GM18867 (cell line): ENCODE measurements around the gene MSTO1.
"Not testable (repeated sequence)": the region's sequence is repeated elsewhere in the genome, so short reads cannot be mapped to it uniquely, and the experiment has no call there.

ENCODE experiments used
- ATAC-seq: cut with Tn5 transposase; IDR thresholded peaks from one replicate; pipeline ENCODE4 v1.9.1; 2021; ENCODE audit warnings: mild to moderate bottlenecking, moderate library complexity; ENCODE audit not compliant: unreplicated experiment

MSTO1 gene

DNA sequence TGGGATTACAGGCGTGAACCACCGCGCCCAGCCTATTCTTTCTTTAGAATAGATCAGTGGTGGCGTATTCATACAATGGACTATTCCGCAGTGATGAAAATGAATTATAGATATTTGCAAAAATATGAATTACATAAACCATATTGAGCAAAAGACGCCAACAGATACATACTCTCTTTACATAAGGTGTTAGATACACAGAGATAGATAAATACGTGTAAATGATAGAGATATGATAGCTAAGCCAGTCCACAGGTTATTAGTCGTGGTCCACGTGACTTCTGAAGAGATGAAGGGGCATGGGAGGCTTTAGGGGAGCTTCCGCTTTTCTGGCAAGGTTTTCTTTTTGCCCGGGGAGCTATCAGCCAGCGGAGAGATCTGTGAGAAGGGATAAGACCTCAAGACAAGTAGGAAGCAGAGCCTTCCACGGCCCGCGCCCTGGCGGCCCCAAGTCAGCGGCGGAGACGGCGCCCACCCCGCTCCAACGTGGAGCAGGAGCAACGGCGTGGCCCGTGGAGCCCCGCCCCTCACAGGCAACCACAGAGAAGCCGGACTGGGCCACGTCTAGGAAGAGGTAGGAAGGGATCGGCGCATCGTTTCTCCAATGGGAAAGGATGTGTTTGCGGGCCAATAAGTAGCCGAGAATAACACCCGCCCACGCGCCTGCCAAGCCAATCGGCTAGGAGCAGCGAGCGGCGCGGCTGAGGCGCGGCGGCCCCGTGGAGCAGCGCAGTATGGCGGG is at the start of gene MSTO1:
Gene MSTO1, plus strand, starts transcription at position 704 of the 742 bp plus-strand sequence. Its CDS starts 31 bp downstream, at position 735.
- ATAC-seq: peak; percentile 90

DNA sequence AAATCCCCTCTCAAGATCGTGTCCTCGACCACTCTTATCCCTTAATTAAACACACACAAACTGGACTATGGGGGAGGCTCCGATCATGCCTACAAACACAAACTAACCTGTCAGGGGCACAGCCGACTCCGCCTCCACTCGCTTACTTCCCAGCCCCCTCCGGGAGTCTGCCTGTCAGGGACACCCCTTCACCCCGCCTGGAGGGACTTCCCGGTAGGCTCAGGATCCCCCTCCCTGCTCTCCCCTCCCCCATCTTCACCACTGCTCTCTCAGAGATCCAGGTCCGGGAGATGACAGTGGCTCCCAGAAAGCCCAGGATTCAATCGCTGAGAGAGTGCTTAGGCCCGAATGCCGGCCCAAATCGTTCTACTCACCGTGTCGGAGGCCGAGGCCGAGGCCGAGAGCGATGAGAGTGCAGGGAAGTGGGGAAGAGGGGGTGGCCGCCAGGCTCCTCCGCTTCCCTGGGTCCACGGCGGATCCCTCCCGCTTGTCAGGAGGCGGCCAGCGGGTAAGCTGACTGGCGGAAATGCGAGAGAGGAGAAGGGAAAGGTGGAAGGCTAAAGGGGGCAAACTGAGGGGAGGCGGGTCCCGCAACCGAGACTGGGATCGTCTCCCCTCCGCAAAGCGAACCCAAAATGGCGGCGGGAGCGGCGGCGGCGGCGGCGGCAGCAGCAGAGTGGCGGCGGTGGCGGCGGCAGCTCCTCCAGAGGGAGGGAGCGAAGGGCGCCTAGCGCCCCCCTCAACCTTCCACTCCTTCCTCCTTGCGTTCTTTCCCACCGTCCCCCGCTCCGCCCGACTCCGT is 48.0 kb upstream of the MSTO1 start:
- ATAC-seq: peak; percentile 24

DNA sequence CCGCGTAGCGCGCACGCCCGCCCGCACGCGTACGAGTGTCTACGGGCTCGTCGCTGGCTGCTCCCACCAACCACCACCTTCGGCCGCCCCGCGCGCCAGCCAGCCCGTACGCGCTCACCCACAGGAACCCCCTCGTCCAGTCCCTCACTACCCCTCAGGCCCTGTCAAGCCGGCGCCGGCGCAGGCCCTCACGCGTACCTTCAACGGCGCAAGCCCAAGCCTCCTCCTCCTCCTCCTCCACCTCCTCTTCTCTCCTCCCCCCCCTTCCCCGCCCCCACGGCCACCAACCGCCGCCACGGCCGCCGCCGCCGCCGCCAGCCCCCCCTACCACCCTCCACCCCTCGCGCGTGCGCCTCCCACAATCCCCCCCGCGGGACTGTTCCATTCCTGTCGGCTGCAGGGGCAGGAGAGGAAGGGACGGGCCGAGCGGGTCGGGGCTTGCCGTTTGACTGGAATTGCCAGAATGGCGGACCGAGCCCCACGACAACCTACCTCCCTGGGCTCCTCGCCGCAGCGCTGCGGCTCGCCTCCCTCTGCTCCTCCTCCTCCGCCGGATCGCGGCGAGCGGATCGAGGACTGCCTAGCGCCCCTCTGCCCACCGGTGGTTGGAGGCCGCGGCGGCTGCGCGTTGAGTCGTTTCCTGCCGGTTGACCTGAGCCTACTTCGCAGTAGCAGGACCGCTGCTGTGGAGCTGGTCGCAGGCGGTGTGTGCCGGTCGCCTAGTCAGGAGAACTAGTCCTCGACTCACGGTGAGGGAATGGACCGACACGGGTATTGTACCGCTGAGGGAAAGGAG is 47.2 kb upstream of the MSTO1 start, which contains the start of gene ASH1L:
Gene ASH1L, minus strand, starts transcription at position 223 of the 796 bp plus-strand sequence. CDS start 41,284 bp downstream, outside the sequence.
- peak; percentile 73 for ATAC-seq

DNA sequence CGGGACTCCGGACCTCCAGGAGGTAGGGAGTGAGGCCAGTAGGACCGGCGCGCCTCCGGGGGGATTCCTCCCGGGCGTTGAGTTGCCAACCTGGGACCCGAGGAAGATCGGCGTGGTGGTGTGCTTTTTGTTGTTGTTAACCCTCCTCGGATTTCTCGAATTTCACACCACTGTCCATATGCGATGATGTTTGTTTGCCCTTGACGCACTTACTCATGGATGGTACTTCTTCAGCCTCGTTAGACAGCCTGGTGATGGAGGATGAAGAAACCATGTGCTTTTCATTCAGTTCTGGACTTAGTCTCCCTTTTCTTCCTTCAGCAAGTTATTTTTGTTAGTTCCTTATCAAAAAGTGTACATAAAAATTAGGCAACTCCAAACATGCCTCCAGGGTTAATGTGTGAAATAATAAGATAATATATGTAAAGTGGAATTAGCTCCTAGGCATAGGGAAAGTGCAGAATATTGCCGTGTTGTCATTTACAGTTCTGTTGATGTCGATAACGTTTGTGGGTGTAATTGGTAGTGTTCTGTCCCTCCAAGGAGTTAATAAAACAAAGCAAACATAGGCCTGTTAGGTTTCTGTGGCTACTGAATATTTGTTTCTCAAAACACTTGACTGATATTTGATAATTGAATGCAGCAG is 46.5 kb upstream of the MSTO1 start:
- ATAC-seq: peak; percentile 2

DNA sequence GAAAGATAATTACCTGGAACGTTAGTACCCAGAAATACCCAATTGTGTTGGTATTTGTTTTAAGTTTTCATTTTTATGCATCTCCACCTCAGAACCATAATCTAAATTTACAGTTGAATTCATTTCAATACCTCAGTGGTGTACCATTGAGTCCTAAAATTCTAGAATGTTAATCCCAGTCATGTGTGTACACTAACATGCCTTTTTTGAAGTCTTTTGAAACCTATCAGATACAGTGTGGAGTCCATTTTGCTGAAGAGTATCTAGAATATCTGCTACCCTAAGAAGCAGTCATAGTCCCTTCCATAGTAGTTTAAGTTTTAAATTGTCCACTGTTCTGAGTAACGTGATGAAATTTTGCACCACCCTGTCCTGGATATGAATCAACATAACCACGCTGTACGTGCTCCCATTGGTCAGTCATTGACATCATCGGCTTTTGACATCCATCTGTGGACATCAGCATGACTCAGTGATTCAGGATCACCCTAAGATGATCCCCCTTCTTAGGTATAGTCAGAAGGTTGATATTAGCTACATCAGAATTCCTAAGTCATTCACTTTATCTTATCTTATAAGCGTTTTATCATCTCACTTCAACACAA is 39.9 kb upstream of the MSTO1 start:
- ATAC-seq: no peak

DNA sequence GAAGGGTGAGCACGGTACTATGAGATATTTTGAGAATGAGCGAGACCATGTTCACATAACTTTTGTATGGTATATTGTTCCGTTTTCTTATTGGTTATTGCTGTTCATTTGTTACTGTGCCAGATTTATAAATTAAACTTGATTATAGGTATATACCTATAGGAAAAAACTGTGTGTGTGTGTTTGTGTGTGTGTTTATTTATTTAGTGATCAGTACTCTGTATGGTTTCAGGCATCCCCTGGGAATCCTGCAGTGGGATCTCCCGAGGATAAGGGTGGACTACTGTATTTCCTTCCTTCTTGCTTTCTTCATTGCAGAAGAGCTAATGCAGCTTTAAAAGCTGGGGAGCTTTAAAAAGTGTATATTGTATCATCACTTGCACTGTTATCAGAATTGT is 39.4 kb upstream of the MSTO1 start:
- no peak for ATAC-seq

DNA sequence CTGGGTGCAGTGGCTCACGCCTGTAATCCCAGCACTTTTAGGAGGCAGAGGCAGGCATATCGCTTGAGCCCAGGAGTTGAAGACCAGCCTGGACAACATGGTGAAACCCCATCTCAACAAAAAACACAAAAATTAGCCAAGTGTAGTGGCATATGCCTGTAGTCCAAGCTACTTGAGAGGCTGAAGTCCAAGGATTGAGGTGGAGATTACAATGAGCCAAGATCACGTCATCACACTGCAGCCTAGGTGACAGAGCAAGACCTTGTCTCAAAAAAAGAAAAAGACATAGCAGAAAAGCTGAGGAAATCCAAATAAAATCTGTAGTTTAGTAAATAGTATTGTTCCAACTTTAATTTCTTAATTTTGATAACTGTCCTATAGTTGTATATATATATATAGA is 35.9 kb upstream of the MSTO1 start:
- no peak for ATAC-seq

DNA sequence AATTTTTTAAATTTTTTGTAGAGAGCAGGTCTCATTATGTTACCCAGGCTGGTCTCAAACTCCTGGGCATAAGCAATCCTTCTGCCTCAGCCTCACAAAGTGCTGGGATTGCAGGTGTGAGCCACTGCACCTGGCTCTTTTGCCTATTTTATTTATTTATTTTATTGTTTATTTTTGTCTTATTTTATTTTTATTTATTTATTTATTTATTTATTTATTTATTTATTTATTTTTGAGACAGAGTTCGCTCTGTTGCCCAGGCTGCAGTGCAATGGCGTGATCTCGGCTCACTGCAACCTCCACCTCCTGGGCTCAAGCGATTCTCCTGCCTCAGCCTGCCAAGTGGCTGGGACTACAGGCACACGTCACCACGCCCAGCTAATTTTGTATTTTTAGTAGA is 34.4 kb upstream of the MSTO1 start:
- ATAC-seq: not testable (repeated sequence)

DNA sequence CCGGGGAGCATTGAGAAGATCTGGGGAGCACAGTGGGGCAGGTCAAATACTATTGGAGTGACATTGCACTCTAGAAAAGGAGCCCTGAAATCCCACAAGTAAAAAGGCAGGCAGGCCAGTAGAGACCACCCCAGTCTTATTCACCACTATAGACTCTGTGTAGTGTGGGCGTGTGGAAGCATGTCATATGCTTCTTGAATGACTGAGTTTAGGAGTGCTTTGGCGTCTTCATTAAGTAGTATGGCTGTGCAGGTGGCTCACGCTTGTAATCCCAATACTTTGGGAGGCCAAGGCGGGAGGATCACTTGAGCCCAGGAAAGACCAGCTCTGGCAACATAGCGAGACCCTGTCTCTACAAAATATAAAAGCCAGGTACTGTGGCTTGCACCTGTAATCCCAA is 26.2 kb upstream of the MSTO1 start:
- ATAC-seq: not testable (repeated sequence)

DNA sequence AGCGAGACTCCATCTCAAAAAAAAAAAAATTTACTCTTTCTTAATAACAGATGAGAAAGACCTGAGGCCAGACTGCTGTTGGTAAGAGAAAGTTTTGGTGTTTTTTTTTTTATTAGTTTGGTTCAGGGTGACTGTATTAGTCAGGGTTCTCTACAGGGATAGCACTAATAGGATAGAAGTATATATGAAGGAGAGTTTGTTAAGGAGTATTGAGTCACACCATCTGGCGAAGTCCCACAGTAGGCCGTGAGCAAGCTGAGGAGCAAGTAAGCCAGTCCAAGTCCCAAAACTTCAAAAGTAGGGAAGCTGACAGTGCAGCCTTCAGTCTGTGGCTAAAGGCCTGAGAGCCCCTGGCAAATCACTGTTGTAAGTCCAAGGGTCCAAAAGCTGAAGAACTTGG is 20.7 kb upstream of the MSTO1 start:
- not testable (repeated sequence) for ATAC-seq

DNA sequence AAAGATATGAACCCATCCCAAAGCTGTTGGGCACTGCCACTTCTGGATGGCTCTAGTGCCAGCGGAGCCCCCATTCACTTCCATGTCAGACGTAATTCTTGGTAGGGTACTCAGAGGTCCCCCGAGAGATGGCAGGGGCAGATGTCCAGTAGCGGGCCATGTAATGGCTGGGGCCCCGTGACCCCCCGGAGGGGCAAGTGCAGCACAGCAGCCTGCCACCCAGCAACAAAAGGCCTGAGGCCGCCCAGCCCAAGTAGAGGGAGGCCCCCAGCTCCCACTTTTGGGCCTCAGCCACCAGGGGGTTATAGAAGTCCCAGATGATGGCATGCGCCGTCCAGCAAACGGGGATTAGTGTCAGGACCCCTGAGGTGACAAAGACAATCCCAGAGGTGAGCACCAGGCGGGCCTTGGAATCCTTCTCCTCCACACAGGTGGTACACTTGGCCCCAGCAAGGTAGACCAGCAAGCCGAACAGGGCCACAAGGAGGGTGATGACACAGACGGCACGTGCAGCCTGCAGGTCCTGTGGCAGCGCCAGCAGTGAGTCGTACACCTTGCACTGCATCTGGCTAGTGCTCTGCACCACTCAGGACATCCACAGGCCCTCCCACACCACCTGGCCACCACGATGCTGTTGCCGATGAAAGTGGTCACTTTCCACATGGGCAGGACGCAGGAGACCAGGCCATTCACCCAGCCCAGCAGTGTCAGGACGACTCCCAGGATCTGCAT is 19.3 kb upstream of the MSTO1 start:
- ATAC-seq: not testable (repeated sequence)

DNA sequence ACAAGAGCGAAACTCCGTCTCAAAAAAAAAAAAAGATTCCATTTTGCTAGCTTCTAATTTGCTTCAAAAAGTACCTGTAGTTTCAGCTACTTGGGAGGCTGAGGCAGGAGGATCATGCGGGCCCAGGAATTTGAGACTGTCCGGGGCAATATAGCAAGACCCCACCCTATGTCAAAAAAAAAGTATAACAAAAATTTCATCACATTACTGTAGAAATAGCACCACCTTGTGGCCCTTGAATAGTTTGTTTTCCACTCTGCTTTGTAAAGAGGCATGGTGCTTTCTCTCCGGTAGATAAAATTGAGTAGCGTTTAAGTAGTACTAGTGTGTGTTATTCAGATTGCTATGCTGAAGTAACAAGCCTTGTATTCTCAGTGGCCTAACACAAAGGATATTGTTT is 18.2 kb upstream of the MSTO1 start:
- ATAC-seq: no peak

DNA sequence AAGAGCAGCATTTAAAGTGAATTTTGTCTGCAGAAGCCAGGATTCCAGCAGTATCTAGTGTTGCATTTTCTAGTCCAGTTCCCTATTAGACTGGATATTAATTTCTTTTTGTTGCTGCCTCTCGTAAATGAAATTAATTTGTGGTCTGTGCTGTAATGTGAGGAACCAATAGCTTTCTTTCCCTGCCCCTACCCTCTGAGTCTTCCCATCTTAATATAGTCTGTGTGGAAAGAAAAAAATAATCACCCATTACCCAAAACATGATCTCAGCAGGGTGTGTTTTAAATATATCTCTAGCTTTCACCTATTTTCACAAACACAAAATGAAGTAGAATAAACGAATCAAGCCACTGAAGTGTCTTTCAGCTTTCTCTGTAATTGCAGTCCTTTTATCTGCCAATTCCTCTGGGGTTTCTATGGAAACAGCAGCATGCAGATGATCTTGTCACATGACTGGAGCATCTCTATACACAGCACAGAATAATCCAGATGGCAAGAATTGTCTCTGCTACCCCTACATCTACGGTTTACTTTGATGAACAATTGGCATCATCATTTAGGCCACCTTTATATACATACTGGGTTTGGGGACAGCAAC is 14.0 kb upstream of the MSTO1 start:
- ATAC-seq: not testable (repeated sequence)

DNA sequence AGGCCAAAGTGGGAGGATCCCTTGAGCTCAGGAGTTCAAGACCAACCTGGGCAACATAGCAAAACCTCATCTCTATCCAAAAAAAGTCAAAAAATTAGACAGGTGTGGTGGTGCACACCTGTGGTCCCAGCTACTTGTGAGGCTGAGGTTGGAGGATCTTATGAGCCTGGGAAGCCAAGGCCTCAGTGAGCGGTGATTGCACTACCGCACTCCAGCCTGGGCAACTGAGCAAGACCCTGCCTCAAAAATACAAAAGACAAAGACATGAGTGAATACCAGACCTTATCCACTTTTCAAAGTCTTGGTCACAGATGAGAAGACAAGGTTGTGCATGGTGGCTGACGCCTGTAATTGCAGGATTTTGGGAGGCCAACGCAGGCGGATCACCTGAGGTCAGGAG is 13.2 kb upstream of the MSTO1 start:
- no peak for ATAC-seq

DNA sequence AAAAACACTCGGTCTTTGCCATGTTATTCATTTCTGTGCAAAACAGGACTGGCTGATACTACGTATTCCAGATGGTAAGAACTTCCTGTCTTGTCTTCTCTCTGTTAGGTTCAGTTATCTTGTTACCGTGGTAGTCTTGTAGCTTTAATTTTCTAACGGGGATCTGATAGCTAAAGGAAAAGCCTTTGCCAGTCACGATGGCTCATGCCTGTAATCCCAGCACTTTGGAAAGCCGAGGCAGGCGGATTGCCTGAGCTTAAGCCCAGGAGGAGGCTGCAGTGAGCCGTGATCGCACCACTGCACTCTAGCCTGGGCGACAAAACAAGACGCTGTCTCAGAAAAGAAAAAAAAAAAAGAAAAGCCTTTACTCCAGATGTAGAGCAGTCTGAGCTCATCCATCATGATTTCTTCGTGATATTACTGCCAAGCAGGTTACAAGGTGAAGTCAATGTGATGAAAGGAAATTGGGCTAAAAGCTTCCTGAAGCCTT is 11.1 kb upstream of the MSTO1 start:
- no peak for ATAC-seq

DNA sequence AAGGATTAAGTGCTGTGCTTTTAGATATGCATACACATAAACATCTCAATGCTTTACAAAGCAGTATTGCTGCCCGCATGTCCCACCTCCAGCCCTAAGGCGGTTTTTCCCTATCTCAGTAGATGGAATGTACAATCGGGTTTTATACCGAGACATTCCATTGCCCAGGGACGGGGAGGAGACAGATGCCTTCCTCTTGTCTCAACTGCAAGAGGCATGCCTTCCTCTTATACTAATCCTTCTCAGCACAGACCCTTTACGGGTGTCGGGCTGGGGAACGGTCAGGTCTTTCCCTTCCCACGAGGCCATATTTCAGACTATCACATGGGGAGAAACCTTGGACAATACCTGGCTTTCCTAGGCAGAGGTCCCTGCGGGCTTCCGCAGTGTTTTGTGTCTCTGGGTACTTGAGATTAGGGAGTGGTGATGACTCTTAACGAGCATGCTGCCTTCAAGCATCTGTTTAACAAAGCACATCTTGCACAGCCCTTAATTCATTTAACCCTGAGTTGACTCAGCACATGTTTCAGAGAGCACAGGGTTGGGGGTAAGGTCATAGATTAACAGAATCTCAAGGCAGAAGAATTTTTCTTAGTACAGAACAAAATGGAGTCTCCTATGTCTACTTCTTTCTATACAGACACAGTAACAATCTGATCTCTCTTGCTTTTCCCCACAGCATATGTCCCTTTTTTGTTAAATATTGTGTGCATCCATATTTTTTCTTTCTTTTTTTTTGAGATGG is 10.0 kb upstream of the MSTO1 start:
- ATAC-seq: not testable (repeated sequence)

DNA sequence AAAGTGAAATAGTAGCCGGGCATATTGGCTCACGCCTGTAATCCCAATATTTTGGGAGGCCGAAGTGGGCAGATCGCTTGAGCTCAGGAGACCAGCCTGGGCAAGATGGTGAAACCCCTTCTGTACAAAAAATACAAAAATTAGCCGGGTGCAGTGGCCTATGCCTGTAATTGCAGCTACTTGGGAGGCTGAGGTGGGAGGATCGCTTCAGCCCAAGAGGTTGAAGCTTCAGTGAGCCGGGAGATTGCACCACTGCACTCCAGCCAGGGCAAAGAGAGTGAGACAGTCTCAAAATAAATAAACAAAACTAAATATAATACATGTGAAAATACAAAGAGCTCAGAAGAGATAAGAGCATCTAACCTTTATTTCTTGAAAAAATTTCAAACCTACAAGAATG is 2.3 kb upstream of the MSTO1 start:
- ATAC-seq: no peak

DNA sequence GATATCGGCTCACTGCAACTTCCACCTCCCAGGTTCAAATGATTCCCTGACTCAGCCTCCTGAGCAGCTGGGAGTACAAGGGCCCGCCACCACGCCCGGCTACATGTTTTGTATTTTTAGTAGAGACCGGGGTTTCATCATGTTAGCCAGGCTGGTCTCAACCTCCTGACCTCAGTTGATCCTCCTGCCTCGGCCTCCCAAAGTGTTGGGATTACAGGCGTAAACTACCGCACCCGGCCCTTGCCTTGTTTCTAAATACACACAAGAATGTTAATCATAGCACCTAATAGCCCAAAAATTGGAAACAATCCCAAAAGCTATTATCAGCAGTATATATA is 1.2 kb upstream of the MSTO1 start:
- no peak for ATAC-seq

DNA sequence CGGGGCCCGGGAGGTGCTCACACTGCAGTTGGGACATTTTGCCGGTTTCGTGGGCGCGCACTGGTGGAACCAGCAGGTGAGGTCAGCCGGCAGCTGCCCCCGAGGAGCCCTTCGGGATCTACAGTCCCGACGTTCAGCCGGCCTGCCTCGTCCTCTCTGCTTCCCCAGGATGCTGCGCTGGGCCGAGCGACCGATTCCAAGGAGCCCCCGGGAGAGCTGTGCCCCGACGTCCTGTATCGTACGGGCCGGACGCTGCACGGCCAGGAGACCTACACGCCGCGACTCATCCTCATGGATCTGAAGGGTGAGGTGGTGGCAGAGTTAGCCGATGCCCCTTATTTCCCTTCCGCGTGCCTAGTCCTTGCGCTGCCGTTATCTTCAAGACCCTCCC is 234 bp downstream of the MSTO1 start:
- ATAC-seq: not testable (repeated sequence)
